Measurements from ENCODE around the gene HORMAD1.

- no peak for TF ChIP-seq CTCF (IDR thresholded peaks at IDR 0.05; ENCODE audit: insufficient read depth, low read depth, low read length)
- TF ChIP-seq EZH2 (IDR thresholded peaks at IDR 0.05; ENCODE audit: insufficient read depth, low read length): no peak
Measured at GRCh38 chr1:150663321-150663720, 57.4 kb downstream of the HORMAD1 start.
